Transverse colon (tissue), 4 donors: ENCODE measurements around the gene IDH1. TPM values are rescaled to one million over a fixed set of nuclear protein-coding genes. Genes with fewer than 3 reads are reported as not detected.
"Not testable (repeated sequence)": the region's sequence is repeated elsewhere in the genome, so short reads cannot be mapped to it uniquely, and the experiment has no call there.

Source experiments
- DNase-seq: peaks from one replicate; pipeline ENCODE4 v3.0.0-alpha.2; 2019
- H3K27ac ChIP-seq, 4 donors: fragments of 200-600 bp; sonication (generic); 2 replicates each; pipeline ENCODE4 v1.5.1; 2016 to 2018; ENCODE audit warnings: inconsistent platforms in 4 of 4
- H3K27me3 ChIP-seq: fragments of 200-600 bp; sonication (generic); 2 replicates; pipeline ENCODE4 v1.5.1; 2017; ENCODE audit warnings: inconsistent platforms
- H3K36me3 ChIP-seq, 4 donors: fragments of 200-600 bp; sonication (generic); 2 replicates each; pipeline ENCODE4 v1.5.1; 2017 to 2019; ENCODE audit warnings: inconsistent platforms in 4 of 4
- H3K4me1 ChIP-seq, 4 donors: fragments of 200-600 bp; sonication (generic); 2 replicates each; pipeline ENCODE4 v1.5.1; 2017 to 2020; ENCODE audit warnings: inconsistent platforms in 4 of 4
- H3K4me3 ChIP-seq, 4 donors: fragments of 200-600 bp; sonication (generic); 1 replicate in 1 of 4; 2 replicates in 3 of 4; pipeline versions ENCODE4 v1.5.1 to v1.6.1; 2017 to 2019; ENCODE audit warnings: inconsistent platforms in 4 of 4
- H3K9me3 ChIP-seq, 2 donors: fragments of 200-600 bp; sonication (generic); 2 replicates each; pipeline ENCODE4 v1.5.1; 2017 to 2019; ENCODE audit warnings: inconsistent platforms in 2 of 2
- EP300 ChIP-seq: sonication (generic); formaldehyde crosslinking; IDR thresholded peaks from one replicate; pipeline ENCODE4 v1.6.1; 2017; ENCODE audit warnings: antibody characterized with exemption, low read depth
- POLR2A ChIP-seq: fragments of 450-650 bp; IDR thresholded peaks from one replicate; pipeline ENCODE4 v1.6.1; 2016; ENCODE audit warnings: antibody characterized with exemption, mild to moderate bottlenecking, moderate library complexity
- POLR2AphosphoS5 ChIP-seq, 3 donors: sonication (generic); formaldehyde crosslinking; IDR thresholded peaks; one replicate each; pipeline ENCODE4 v1.6.1; 2016; ENCODE audit warnings: antibody characterized with exemption in 3 of 3
- WGBS, 2 donors: methylation state at CpG; one replicate each; pipeline ENCODE4 v1.1.5; 2018; ENCODE audit warnings: low coverage in 1 of 2; 5-methylcytosine and 5-hydroxymethylcytosine counted together
- in situ Hi-C, 4 donors: fragments of 200-750 bp; cut with MboI; loops; one replicate each; pipeline versions ENCODE4 v1.15.0 to v1.15.1; 2017; ENCODE audit warnings: low sequenced_read_pairs in 3 of 4, low pct_ligation_motif_present in 1 of 4, low pct_unique_long_range_greater_than_20kb in 1 of 4
- intact Hi-C: fragments of 100-400 bp; cut with DNase I; formaldehyde crosslinking; loops from one replicate; pipeline ENCODE4 v1.15.1; 2023; ENCODE audit warnings: low total_unique reads
- total RNA-seq, 4 donors: library from RNA; depleted of rRNA; stranded (reverse); fragments of >200 nt; gene quantifications; one replicate each; pipeline ENCODE4 v1.1.0, GENCODE V29; 2016
- TF ChIP-seq, protein P1 (sequence below), 5 experiments: fragments of 200-600 bp in 3 of 5; fragments of 450-650 bp in 2 of 5; sonication (generic) in 3 of 5; IDR thresholded peaks; 1 replicate in 2 of 5; 2 replicates in 3 of 5; pipeline ENCODE4 v1.5.1; 2016 to 2017; ENCODE audit warnings: antibody characterized with exemption in 5 of 5, inconsistent platforms in 3 of 5, mild to moderate bottlenecking in 2 of 5, moderate library complexity in 1 of 5

IDH1 gene
- total RNA-seq, 4 donors from 2014 or later, result 47.9 to 164 (median 136) TPM

DNA sequence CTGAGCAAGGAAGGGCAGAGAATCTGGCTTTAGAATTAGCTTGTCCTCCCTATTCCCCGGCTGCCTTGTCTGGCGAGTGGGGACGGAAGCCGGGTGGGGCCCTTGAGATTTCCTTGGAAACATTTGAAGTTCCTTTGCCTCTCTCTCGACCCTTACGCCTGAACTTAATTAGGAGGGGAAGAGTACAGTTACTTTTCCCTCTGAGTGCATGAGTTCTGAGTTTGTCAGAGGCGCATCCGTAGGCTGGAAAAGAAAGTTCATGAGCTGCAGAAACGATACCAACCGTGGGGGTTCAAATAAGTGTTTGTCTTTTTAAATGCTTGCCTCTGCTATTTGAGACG lies 11.7 kb upstream of the IDH1 start:
- 0 to 1% methylated on average over 3 to 11 of the region's 11 CpGs for WGBS, 2 donors
- in situ Hi-C loops, result loop anchor here in 1 of 4 donors (25.0 kb wide), 3 partner anchors 654 to 1504 kb away; partner anchors contain the start of genes CREB1, FASTKD2 and MDH1B
- TF ChIP-seq POLR2AphosphoS5 (IDR thresholded peaks at IDR 0.05), result no peak
- TF ChIP-seq EP300, result no peak
- TF ChIP-seq, protein P1, sequence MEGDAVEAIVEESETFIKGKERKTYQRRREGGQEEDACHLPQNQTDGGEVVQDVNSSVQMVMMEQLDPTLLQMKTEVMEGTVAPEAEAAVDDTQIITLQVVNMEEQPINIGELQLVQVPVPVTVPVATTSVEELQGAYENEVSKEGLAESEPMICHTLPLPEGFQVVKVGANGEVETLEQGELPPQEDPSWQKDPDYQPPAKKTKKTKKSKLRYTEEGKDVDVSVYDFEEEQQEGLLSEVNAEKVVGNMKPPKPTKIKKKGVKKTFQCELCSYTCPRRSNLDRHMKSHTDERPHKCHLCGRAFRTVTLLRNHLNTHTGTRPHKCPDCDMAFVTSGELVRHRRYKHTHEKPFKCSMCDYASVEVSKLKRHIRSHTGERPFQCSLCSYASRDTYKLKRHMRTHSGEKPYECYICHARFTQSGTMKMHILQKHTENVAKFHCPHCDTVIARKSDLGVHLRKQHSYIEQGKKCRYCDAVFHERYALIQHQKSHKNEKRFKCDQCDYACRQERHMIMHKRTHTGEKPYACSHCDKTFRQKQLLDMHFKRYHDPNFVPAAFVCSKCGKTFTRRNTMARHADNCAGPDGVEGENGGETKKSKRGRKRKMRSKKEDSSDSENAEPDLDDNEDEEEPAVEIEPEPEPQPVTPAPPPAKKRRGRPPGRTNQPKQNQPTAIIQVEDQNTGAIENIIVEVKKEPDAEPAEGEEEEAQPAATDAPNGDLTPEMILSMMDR (IDR thresholded peaks at IDR 0.05), result no peak
- TF ChIP-seq POLR2A, result no peak
- peak overlapping the region; percentile 94 to 99 (median 98) for H3K27ac ChIP-seq
- H3K36me3 ChIP-seq, result peaks cover 0 to 6% (median 0%) of the 10 kb centered on the region in 4 donors
- H3K4me3 ChIP-seq, result peak overlapping the region; percentile 80 to 97 (median 92)
- H3K4me1 ChIP-seq, result peaks cover 11 to 36% (median 17%) of the 10 kb centered on the region in 4 donors
- H3K9me3 ChIP-seq, result no peaks in the 10 kb centered on the region
- intact Hi-C loops, result loop anchor here (1.0 kb wide), 1 partner anchor 10 kb away; no protein-coding TSS in a partner anchor
- H3K27me3 ChIP-seq, result no peaks in the 10 kb centered on the region
- DNase-seq, result no peak

DNA sequence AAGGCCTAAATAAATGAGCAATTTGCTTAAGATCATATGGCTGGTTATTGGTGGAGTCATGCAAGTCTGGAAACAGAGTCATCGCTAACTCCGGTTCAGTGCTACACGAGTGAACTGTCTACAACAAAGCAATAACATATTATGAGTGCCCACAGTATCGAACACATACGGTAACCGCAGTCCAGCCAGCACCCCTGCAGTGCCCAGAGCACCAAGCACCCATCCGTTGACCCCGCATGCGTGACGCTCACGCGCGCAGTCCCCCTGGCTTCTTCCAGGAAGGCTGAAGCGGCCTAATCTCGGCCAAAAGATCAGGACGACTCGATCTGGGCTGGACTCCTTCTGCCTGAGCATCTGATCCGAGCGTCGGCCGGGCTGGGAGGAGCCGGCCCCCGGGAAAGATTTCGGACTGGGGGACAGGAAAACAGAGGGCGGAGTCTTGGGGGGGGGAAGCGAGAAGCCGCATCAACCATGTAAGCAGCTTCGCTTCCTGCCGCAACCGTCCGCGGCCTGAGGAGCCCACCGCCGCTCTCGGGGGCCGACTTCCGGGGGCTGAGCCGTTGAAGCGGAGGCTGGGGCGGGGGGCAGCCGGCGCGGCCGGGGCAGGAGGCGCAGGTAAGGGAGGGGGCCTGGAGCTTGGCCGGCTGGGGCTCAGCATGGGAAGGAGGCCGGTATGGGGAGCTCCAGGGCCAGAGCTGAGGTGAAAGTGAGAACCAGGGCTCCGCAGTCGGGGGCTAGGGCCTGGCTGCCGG lies 11.1 kb upstream of the IDH1 start, which contains the start of gene PIKFYVE:
TSS of gene PIKFYVE (plus strand) at position 455 of the 752 bp plus-strand sequence. CDS start 5,265 bp downstream, outside the sequence.
- H3K36me3 ChIP-seq, result peaks cover 0 to under 1% (median 0%) of the 10 kb centered on the region in 4 donors
- peak; percentile 95 for DNase-seq
- no peaks in the 10 kb centered on the region for H3K27me3 ChIP-seq
- H3K27ac ChIP-seq, result peak within 1 kb of the TSS; percentile 94 to 99 (median 98)
- 0 to 1% methylated on average over 4 to 46 of the region's 50 CpGs for WGBS, 2 donors
- peaks cover 11 to 36% (median 17%) of the 10 kb centered on the region in 4 donors for H3K4me1 ChIP-seq
- H3K9me3 ChIP-seq, result no peaks in the 10 kb centered on the region
- peak within 1 kb of the TSS; percentile 80 to 97 (median 92) for H3K4me3 ChIP-seq
- TF ChIP-seq POLR2AphosphoS5 (IDR thresholded peaks at IDR 0.05) (peak; percentile 76 to 87 (median 78)), EP300 (no peak), POLR2A (peak; percentile 81)
- in situ Hi-C loops (loop anchor here in 1 of 4 donors (25.0 kb wide), 3 partner anchors 654 to 1504 kb away; partner anchors contain the start of genes CREB1, FASTKD2 and MDH1B), intact Hi-C loops (loop anchor here (1.0 kb wide), 1 partner anchor 10 kb away; no protein-coding TSS in a partner anchor)

DNA sequence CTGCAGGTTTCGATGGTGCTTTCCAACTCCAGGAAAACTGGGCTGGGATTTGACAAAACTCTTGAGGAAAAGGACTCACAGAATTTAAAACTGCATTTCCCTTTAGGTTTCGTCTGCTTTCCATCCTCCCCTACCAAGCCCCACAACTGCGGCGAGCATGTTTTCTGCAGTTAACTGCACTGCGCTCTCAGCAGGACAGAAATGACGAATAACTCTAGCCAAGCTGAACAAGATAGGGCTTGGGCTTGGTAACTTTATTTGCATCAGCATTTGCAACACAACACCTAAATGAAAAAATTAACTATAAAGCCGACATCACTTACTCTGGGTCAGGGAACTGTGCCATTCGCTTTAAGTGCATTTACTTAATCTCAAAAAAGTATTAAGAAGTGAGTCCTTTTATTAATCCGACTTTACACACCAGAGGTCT lies 10.5 kb upstream of the IDH1 start:
- no peaks in the 10 kb centered on the region for H3K9me3 ChIP-seq
- DNase-seq, result peak; percentile 36
- intact Hi-C loops (no loop called here), in situ Hi-C loops (loop anchor here in 1 of 4 donors (25.0 kb wide), 3 partner anchors 653 to 1503 kb away; partner anchors contain the start of genes CREB1, FASTKD2 and MDH1B)
- 4 to 11% methylated on average over 9 of the region's 9 CpGs for WGBS, 2 donors
- peak overlapping the region; percentile 94 to 99 (median 98) for H3K27ac ChIP-seq
- peaks cover 11 to 36% (median 17%) of the 10 kb centered on the region in 4 donors for H3K4me1 ChIP-seq
- peak overlapping the region; percentile 13 to 97 (median 92) for H3K4me3 ChIP-seq
- TF ChIP-seq, protein P1 (IDR thresholded peaks at IDR 0.05), result no peak
- TF ChIP-seq POLR2A (no peak), EP300 (no peak), POLR2AphosphoS5 (IDR thresholded peaks at IDR 0.05) (peak in 2 of 3 donors; percentile 22 to 32)
- H3K36me3 ChIP-seq, result no peaks in the 10 kb centered on the region
- H3K27me3 ChIP-seq, result no peaks in the 10 kb centered on the region

DNA sequence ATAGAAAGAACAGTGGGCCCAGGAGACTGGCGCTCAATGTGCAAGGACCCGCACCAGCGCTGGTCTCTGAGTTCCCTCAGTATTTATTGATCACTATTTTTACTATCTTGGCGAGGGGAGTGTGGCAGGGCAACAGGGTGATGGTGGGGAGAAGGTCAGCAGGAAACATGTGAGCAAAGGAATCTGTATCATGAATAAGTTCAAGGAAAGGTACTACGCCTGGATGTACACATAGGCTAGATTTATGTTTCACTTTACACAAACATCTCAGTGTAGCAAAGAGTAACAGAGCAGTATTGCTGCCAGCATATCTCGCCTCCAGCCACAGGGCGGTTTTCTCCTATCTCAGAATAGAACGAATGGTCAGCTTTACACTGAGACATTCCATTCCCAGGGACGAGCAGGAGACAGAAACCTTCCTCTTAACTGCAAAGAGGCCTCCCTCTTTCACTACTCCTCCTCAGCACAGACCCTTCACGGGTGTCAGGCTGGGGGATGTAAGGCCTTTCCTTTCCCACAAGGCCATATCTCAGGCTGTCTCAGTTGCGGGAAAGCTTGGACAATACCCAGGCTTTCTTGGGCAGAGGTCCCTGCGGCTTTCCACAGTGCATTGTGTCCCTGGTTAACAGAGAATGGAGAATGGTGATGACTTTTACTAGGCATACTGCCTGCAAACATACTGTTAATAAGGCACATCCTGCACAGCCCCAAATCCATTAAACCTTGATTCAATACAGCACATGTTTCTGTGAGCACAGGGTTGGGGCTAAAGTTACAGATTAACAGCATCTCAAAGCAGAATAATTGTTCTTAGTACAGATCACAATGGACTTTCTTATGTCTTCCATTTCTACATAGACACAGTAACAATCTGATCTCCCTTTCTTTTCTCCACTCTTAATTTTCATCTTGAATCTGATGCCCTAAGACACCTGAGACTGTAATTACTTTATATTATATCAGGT lies 2.3 kb upstream of the IDH1 start:
- not testable (repeated sequence) for DNase-seq, H3K36me3 ChIP-seq, H3K27me3 ChIP-seq, H3K9me3 ChIP-seq, H3K4me3 ChIP-seq
- peaks cover 0 to 40% (median 25%) of the 10 kb centered on the region in 4 donors for H3K4me1 ChIP-seq
- in situ Hi-C loops (loop anchor here in 1 of 4 donors (25.0 kb wide), 3 partner anchors 645 to 1495 kb away; partner anchors contain the start of genes CREB1, FASTKD2 and MDH1B), intact Hi-C loops (loop anchor here (1.0 to 5.0 kb wide), 2 partner anchors 9 to 1115 kb away; partner anchors contain the start of gene PIKFYVE)
- peak overlapping the region; percentile 47 to 71 (median 54) for H3K27ac ChIP-seq
- 14 to 55% methylated on average over 2 to 12 of the region's 12 CpGs for WGBS, 2 donors
